DLD1 (cell line): ENCODE measurements around the gene OS9.

Experiments used
- in situ Hi-C: cut with HindIII; loops from 2 replicates; pipeline ENCODE4 v1.10.0; 2017; ENCODE audit warnings: low sequenced_read_pairs

OS9 gene

DNA sequence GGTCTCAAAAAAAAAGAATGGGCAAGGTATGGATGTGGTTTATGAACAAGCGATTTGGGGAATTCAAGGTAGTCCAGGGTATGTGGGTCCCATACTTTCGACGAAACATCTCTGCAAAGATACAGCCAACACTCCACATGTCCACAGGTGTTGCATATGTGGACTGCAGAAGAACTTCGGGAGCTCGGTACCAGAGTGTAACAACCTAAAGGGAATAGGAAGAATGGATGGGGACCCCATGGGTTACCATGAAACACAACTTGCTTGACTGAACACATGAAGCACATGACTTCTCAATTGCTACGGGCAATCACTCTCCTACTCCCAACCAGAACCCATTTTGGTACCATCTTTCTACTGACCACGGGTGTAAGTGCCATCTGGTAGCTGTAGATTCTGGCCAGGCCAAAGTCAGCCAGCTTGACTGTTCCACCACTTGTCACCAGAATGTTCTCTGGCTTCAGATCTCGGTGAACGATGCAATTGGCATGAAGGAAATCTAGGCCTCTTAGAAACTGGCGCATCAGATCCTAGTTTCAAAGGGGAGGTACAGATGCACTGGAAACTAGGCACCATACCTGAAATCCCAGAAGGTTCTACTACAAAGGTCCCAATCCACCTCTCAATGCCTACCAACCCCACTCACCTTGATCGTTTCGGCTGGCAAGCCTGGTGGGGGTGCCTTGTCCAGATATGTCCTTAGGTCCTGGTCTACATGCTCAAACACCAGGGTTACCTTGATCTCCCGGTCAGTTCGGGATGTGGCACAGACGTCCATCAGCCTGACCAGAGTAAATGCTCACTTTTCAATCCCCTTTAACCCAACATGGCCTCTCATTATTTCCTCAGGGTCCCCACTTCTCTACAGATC is 56.9 kb downstream of the OS9 start:
- in situ Hi-C loops: no loop called here

DNA sequence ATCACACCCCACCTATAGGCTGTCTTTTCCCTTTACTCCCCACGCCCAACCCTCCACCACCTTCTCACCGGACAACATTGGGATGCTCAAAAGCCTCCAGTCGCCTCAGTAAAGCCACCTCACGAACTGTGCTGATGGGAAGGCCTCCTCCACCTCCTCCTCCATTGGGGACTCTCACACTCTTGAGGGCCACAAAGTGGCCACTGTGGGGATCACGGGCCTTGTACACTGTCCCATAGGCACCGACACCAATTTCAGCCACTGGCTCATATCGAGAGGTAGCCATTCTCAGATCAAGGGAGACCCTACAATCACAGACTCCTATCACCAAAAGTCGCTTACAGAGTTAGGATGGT is 57.5 kb downstream of the OS9 start:
- in situ Hi-C loops: no loop called here

GRCh38 chr12:57751788-57752667 is 58.1 kb downstream of the OS9 start, which contains the start of gene CDK4:
TSS of gene CDK4 (minus strand) at chr12:57752310. CDS start at chr12:57751717, 593 bp downstream.
- in situ Hi-C loops: no loop called here

DNA sequence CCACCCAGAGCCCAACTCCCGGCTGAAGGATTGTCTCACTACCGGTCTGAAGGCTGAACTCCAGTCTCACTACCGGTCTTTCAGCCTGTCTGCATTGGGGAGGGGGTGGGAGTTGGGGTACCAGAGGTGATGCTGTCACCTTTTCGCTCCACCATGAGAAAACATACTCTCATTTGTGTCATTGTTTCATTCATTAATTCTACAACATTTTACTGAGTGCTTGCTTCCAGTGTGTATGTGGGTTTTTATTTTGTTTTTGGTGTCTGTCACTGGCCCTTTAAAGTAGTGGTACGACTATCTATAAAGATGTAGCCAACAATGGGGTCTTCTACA is 58.7 kb downstream of the OS9 start:
- in situ Hi-C loops: no loop called here

DNA sequence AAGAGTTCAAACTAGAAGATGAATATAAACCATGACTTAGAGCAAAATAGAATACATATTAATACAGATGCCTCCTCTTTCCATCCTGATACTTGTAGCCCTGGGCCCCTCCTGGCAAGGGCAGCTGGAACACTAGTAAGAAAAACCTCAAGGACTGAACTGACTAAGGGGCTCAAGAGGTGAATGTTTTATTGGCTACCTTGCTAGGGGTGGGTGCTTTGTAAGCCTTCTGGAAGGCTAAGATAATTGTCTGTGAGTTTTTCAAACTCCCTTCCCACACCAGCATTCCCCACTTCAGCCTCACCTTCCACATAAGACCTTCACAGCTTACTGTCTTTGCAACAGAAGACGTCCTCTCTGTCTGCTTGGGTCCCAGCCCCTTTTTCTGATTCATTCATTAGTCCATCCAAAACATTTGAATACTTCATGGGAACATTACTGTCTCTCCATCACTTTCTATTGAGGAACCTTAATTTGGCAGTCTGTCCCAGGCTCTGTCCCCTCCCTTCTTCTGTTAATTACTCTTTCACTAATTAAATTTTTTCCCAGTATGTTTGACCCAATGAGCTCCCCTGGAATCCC is 59.9 kb downstream of the OS9 start:
- in situ Hi-C loops: no loop called here

- in situ Hi-C loops: no loop called here
These were observed 60.7 kb downstream of the OS9 start, which contains the start of gene MARCHF9 for GRCh38 chr12:57754411-57755193. TSS of gene MARCHF9 (plus strand) at chr12:57755103. CDS start at chr12:57755529, 426 bp downstream.

- in situ Hi-C loops: no loop called here
These were observed 61.2 kb downstream of the OS9 start for GRCh38 chr12:57755194-57755453.

DNA sequence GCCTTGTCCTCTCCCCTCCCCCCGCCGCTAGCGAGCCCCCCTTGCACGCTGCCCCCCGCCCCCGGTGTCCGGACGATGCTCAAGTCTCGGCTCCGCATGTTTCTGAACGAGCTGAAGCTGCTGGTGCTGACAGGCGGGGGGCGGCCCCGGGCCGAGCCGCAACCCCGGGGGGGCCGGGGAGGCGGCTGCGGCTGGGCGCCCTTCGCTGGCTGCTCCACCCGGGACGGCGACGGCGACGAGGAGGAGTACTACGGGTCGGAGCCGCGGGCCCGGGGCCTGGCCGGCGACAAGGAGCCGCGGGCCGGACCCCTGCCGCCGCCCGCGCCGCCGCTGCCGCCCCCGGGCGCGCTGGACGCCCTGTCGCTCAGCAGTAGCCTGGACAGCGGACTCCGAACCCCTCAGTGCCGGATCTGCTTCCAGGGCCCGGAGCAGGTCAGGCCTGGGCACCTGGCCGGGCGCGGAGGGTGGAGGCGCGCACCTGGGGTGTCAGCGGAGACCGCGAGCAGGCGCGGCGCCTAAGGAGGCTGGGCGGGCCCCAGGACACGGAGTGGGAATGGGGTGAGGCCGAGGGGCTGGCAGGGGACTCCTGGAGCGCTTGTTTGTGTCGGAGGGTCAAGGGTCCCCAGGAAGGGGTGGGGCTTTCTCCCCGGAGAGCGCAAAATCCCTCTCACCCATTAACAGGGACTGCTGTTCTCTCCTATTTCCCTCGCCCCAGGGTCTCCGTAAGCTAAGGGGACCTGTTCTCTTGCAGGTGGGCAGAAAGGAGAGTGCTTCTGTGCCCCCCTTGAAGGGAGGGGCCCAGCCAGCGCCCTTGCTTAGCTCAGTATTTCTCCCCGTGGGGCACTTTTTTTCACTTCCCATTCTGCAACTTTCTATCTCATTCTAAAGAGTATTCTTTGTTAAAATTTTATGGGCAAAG is 61.8 kb downstream of the OS9 start:
- in situ Hi-C loops: no loop called here

DNA sequence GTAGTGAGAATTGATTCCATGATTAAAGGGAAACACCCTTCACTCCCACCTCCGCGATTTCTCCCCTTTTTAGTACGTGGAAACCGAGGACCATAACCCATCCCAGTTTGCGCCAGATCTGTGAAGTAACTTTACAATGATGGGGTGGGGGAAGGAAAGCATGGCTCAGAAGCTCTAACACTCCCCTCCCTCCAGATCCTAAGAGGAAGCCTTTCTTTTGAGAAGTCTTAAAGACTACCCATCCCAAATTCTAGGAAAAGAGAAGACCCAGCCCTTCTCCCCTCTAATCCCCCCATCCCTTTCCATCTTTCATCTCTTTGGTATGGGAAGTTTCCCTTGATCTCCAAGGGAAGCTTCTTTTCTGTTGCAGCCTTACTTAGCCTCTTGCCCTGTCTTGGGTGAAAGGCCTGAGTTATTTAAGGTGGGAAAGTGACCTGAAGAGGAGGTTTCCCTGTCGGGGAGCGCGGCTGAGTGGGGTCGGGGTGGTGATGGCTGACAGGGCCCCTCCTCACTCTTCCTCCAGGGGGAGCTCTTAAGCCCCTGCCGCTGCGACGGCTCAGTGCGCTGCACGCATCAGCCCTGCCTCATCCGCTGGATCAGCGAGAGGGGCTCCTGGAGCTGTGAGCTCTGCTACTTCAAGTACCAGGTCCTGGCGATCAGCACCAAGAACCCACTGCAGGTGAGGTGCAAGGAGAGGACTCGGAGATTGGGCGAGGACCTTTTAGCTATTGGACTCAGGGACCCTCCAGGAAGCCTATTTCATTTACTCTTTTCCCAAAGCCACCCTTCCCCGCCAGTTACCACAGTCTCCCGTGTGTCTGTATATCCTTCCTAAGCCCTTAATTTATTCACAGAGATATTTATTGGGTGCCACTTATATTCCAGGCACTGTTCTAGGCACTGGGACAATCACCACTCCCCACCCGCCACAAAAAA is 62.7 kb downstream of the OS9 start:
- in situ Hi-C loops: no loop called here

DNA sequence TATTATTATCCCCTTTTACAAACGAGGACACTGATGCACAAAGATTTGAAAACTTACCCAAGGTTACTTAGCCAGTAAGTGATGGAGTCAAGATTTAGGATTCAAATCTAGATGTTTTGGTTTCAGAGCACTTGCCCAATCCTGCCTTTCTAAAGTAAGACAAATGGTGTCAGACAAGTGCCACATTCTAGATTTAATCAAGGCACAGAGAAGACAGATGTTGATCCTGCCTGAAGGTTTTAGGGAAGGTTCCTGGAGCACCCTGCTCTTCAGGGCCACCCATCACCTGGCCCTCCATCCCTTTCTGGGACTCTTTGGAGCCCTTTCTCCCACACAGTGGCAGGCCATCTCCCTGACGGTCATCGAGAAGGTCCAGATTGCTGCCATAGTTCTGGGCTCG is 63.8 kb downstream of the OS9 start:
- in situ Hi-C loops: no loop called here

GRCh38 chr12:57758552-57759359 is 64.8 kb downstream of the OS9 start:
- in situ Hi-C loops: no loop called here

DNA sequence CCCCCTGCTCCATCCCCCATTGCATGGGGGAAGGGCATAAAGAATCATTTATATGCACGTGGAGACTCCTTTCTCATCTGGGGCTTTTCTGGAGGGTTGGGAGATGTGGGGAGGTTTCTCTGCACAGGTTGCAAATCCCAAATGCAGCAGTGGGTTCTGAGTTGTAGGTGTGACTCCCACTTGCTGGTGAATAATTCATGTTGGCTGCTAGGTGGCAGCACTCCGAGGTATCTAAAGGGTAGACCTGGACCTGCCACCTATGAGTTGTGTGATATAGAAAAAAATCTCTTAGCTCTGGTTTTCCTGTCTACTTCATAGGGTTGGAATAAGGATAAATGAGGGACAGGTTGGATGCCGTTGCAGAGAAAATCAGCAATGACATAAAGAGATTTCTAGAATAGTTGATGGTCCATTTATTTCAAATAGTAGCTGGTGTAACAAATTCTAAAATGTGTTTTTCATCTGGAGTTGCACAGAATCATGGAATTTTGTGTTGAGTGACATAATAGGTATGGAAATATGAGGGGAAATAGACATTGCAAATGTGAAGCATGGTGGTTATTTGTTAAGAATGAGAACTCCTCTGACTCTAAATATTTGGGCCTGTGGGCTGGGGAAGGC is 65.5 kb downstream of the OS9 start:
- in situ Hi-C loops: no loop called here

GRCh38 chr12:57760347-57760982 is 66.5 kb downstream of the OS9 start:
- in situ Hi-C loops: no loop called here

GRCh38 chr12:57761391-57761998 is 67.6 kb downstream of the OS9 start:
- in situ Hi-C loops: no loop called here

DNA sequence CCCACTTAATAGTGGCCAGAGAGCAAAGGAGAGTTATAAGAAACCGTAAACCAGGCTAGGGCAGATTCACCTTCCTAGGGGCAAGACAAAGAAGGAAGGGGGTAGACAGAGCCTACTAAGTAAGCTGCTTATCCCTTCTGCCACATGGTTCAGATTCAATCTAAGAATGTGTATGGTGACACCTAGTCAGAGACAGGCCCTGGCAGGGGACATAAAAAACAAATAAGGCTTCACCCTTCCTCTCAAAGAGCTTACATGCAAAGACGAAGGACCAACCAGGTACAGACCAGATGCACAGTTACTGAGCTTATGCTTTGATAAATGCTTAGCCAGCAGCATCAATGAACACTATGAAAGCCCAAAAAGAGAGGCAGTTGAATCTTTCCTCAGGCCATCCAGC is 68.5 kb downstream of the OS9 start:
- in situ Hi-C loops: no loop called here

- in situ Hi-C loops: no loop called here
These were observed 70.1 kb downstream of the OS9 start for GRCh38 chr12:57763881-57764661.
